Measurements from ENCODE around the gene DPCD. TPM values are rescaled to one million over a fixed set of nuclear protein-coding genes. Genes with fewer than 3 reads are reported as not detected.

The DPCD gene
- total RNA-seq, 1 experiment from 2014 or later, result 36.2 TPM

DNA sequence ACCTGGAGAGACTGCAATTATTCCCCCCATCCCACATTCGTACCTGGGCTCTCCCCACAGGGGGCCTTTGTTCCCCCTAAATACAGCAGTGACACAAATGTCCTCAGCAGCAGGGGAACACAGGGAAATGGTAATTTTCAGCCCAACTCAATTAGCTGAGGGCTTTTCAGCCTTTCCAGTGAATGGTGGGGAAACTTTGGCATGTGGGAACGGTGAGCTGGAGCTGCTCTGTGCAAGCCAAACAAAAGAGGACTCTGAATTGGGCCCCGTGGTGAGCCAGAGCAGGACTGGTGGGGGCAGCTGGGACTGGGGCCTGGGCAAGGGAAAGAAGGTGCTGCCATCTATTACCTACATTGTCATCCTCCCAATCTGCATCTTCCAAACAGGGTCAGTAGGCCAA lies 55.9 kb downstream of the DPCD start:
- Histone ChIP-seq H3K27ac (no peak overlapping the region), H3K9me3 (replicated peaks) (no peaks in the 10 kb centered on the region), H3K4me1 (no peaks in the 10 kb centered on the region), H3K4me3 (no peak overlapping the region), H3K36me3 (peaks cover 4% of the 10 kb centered on the region; the same call in 1 of the 2 replicates), H3K27me3 (no peaks in the 10 kb centered on the region)
- no peak for DNase-seq

GRCh38 chr10:101645659-101646058 lies 57.5 kb downstream of the DPCD start:
- H3K27ac ChIP-seq, result no peak overlapping the region
- H3K27me3 ChIP-seq, result no peaks in the 10 kb centered on the region
- peaks cover 6% of the 10 kb centered on the region; the same call in 1 of the 2 replicates for H3K36me3 ChIP-seq
- no peak for DNase-seq
- no peaks in the 10 kb centered on the region for H3K9me3 ChIP-seq (replicated peaks)
- no peaks in the 10 kb centered on the region for H3K4me1 ChIP-seq
- no peak overlapping the region for H3K4me3 ChIP-seq

- Histone ChIP-seq H3K27me3 (no peaks in the 10 kb centered on the region), H3K4me3 (no peak overlapping the region), H3K36me3 (peaks cover 6% of the 10 kb centered on the region; the same call in 1 of the 2 replicates), H3K4me1 (no peaks in the 10 kb centered on the region), H3K27ac (no peak overlapping the region), H3K9me3 (replicated peaks) (no peaks in the 10 kb centered on the region)
- no peak for DNase-seq
Measured at GRCh38 chr10:101646364-101646763, 58.2 kb downstream of the DPCD start.

GRCh38 chr10:101647255-101647654 lies 59.1 kb downstream of the DPCD start:
- Histone ChIP-seq H3K27ac (no peak overlapping the region), H3K27me3 (no peaks in the 10 kb centered on the region), H3K36me3 (peaks cover 6% of the 10 kb centered on the region; the same call in 1 of the 2 replicates), H3K9me3 (replicated peaks) (no peaks in the 10 kb centered on the region), H3K4me3 (no peak overlapping the region), H3K4me1 (no peaks in the 10 kb centered on the region)
- no peak for DNase-seq

GRCh38 chr10:101649525-101650085 lies 61.5 kb downstream of the DPCD start:
- Histone ChIP-seq H3K4me3 (no peak overlapping the region), H3K36me3 (peaks cover 6% of the 10 kb centered on the region; the same call in 1 of the 2 replicates), H3K27me3 (no peaks in the 10 kb centered on the region), H3K4me1 (no peaks in the 10 kb centered on the region), H3K27ac (no peak overlapping the region), H3K9me3 (replicated peaks) (no peaks in the 10 kb centered on the region)
- no peak for DNase-seq

DNA sequence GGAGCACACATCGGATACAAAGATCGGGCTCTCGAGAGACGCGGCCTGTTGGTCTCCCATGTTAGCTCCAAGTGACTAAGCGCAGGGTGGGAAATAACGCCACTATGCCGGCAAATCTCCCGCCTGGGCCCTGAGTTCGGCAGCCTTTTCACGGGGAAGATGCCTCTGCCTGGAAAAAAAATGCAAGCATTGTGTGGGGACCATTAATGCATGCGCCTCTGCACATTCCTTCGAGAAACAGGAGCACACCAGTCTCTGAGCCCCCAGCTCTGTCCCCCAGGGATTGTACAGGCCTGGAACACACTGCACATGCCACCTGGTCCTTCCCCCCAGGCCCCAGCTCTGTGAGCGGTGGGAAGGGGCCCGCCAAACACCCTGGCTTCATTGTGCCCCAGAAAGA lies 62.7 kb downstream of the DPCD start:
- Histone ChIP-seq H3K27ac (no peak overlapping the region), H3K9me3 (replicated peaks) (no peaks in the 10 kb centered on the region), H3K27me3 (no peaks in the 10 kb centered on the region), H3K4me1 (no peaks in the 10 kb centered on the region), H3K36me3 (peaks cover 6% of the 10 kb centered on the region; the same call in 1 of the 2 replicates), H3K4me3 (no peak overlapping the region)
- no peak for DNase-seq

- no peak for DNase-seq
- no peaks in the 10 kb centered on the region for H3K4me1 ChIP-seq
- H3K27me3 ChIP-seq, result no peaks in the 10 kb centered on the region
- no peak overlapping the region for H3K4me3 ChIP-seq
- no peak overlapping the region for H3K27ac ChIP-seq
- no peaks in the 10 kb centered on the region for H3K9me3 ChIP-seq (replicated peaks)
- peaks cover 8% of the 10 kb centered on the region; the same call in 1 of the 2 replicates for H3K36me3 ChIP-seq
Measured at GRCh38 chr10:101651336-101651735, 63.2 kb downstream of the DPCD start.

- Histone ChIP-seq H3K27ac (no peak overlapping the region), H3K27me3 (no peaks in the 10 kb centered on the region), H3K36me3 (peaks cover 15% of the 10 kb centered on the region), H3K9me3 (replicated peaks) (no peaks in the 10 kb centered on the region), H3K4me1 (no peaks in the 10 kb centered on the region), H3K4me3 (no peak overlapping the region)
- DNase-seq, result no peak
Measured at GRCh38 chr10:101653536-101653935, 65.4 kb downstream of the DPCD start.

DNA sequence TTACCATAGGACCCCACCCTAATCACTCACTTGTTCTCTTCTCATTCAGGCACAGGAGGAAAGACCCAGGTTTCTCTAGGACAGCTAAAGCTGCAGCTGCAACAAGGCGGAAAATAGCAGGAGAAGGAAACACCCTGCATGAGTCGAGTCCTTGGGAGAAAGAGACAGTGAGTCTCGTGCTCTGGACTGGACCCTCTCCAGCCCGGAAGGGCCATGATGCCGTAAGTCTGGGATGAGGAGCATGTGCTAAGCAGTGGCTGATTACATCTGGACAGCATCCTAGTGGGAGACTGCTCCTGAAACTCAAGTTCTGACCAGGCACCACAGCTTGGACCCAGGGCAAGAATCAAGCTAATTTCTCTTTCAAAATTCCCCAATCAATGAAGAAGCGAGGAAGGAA lies 67.4 kb downstream of the DPCD start:
- H3K4me1 ChIP-seq, result no peaks in the 10 kb centered on the region
- no peaks in the 10 kb centered on the region for H3K9me3 ChIP-seq (replicated peaks)
- DNase-seq, result no peak
- no peak overlapping the region for H3K4me3 ChIP-seq
- H3K36me3 ChIP-seq, result peaks cover 19% of the 10 kb centered on the region
- no peaks in the 10 kb centered on the region for H3K27me3 ChIP-seq
- no peak overlapping the region for H3K27ac ChIP-seq

DNA sequence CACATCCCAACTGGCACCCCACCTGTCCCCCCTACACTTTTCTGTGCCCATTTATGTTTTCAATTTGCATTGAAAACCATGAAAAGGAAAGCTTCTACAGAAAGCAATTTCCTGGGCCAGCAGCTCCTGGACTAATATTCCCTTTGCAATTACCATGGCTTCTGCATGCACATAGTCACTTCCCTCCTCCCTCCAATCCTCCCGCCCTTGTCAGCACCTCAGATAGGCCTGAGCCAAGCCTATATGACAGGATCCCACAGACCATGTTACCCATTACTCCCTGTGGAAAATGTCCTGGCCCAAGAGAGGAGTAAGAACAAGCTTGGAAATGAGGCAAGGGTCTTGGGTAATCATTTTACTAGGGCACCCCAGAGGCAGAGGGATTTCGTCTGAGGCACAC lies 68.8 kb downstream of the DPCD start:
- no peaks in the 10 kb centered on the region for H3K9me3 ChIP-seq (replicated peaks)
- no peaks in the 10 kb centered on the region for H3K27me3 ChIP-seq
- H3K4me1 ChIP-seq, result no peaks in the 10 kb centered on the region
- no peak overlapping the region for H3K27ac ChIP-seq
- H3K36me3 ChIP-seq, result peaks cover 19% of the 10 kb centered on the region
- no peak overlapping the region for H3K4me3 ChIP-seq
- DNase-seq, result no peak

- Histone ChIP-seq H3K4me3 (no peak overlapping the region), H3K9me3 (replicated peaks) (no peaks in the 10 kb centered on the region), H3K4me1 (no peaks in the 10 kb centered on the region), H3K27me3 (no peaks in the 10 kb centered on the region), H3K27ac (no peak overlapping the region), H3K36me3 (peaks cover 32% of the 10 kb centered on the region)
- DNase-seq, result no peak
Measured at GRCh38 chr10:101658975-101659374, 70.9 kb downstream of the DPCD start.

Other genes starting within 250 kb of the DPCD start
- 42.5 and 45.4 TPM in 2 replicates for gene BTRC, start 234.2 kb upstream of the DPCD start, total RNA-seq (2014; rRNA removed; shearing (Covaris generic))
- gene POLL, start 64 bp upstream of the DPCD start, total RNA-seq (2014; rRNA removed; shearing (Covaris generic)), result 10.5 and 12.6 TPM in 2 replicates
- 38.4 and 39.9 TPM in 2 replicates for gene FBXW4, start 106.8 kb downstream of the DPCD start, total RNA-seq (2014; rRNA removed; shearing (Covaris generic))
- gene FGF8, start 187.8 kb downstream of the DPCD start, total RNA-seq (2014; rRNA removed; shearing (Covaris generic)), result 115 and 123 TPM in 2 replicates
- gene NPM3, start 195.1 kb downstream of the DPCD start, total RNA-seq (2014; rRNA removed; shearing (Covaris generic)), result 238 and 287 TPM in 2 replicates
- 110 and 132 TPM in 2 replicates for gene OGA, start 230.1 kb downstream of the DPCD start, total RNA-seq (2014; rRNA removed; shearing (Covaris generic))

Data from SJCRH30 (cell line).